OCI-LY1 (cell line): ENCODE data around the gene TNFAIP1.

Experiments
- EZH2 ChIP-seq: fragments of 200-600 bp; sonication (generic), shearing (Covaris generic); IDR thresholded peaks from 2 replicates; pipeline ENCODE4 v1.8.0; 2017; ENCODE audit warnings: borderline replicate concordance, mixed run types, mild to moderate bottlenecking, antibody characterized with exemption, low read length, moderate library complexity, mixed read lengths
- TF ChIP-seq, protein P1 (sequence below): fragments of 200-600 bp; sonication (generic), shearing (Covaris generic); IDR thresholded peaks from 2 replicates; pipeline ENCODE4 v1.5.1; 2017; ENCODE audit warnings: mild to moderate bottlenecking, antibody characterized with exemption, low read length, moderate library complexity, mixed read lengths

DNA sequence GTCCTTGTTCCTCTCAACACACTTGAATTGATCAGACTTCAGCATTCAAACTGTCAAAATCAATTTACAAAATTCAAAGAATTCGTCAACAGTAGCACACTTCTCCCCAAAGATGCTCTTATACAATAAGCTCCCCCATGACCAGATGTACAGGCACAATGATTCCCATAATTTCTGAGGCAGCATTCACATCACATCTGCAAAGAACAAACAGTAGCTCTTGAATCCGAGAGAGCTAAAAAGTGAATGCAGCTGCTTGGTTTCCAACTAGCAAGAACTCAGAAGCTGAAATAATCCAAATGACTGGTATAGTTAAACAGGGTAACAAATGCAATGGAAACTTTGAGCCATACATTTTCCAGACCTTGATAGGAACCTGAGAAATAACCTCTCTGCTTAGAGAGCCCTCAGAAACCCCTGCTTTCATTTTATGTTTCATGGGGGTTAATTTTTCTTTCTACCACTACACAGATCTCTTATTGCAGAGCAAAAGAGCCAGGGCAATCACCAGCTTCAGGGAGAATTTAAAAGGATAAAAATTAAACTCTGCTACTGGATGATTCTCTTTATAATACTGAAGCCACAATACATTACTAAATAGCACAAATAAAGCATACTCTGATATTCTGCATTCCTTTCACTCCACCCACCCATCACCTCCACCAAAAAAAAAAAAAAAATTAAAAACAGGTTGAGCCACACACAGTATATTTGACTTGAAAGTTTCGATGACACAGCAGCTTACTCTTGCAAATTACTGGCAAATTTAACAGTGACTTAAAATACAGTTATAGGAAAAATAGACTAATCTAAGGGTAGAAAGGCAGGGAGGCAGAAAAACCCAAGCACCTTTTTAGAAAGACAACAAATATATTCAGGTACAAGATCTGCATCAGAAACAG, 39.6 kb upstream of the TNFAIP1 start:
- TF ChIP-seq, protein P1, sequence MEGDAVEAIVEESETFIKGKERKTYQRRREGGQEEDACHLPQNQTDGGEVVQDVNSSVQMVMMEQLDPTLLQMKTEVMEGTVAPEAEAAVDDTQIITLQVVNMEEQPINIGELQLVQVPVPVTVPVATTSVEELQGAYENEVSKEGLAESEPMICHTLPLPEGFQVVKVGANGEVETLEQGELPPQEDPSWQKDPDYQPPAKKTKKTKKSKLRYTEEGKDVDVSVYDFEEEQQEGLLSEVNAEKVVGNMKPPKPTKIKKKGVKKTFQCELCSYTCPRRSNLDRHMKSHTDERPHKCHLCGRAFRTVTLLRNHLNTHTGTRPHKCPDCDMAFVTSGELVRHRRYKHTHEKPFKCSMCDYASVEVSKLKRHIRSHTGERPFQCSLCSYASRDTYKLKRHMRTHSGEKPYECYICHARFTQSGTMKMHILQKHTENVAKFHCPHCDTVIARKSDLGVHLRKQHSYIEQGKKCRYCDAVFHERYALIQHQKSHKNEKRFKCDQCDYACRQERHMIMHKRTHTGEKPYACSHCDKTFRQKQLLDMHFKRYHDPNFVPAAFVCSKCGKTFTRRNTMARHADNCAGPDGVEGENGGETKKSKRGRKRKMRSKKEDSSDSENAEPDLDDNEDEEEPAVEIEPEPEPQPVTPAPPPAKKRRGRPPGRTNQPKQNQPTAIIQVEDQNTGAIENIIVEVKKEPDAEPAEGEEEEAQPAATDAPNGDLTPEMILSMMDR: no peak
- TF ChIP-seq EZH2: no peak
